Measurements from ENCODE around the gene ZFPM1.
"Not testable (repeated sequence)": the region's sequence is repeated elsewhere in the genome, so short reads cannot be mapped to it uniquely, and the experiment has no call there.

The ZFPM1 gene

GRCh38 chr16:88453217-88453531 lies at the start of gene ZFPM1:
Gene ZFPM1 (plus strand): TSS chr16:88453280. CDS start chr16:88453639, 359 bp downstream.
- DNase-seq, result no peak

- no peak for DNase-seq
Observed at GRCh38 chr16:88403794-88404581, 49.1 kb upstream of the ZFPM1 start.

GRCh38 chr16:88404769-88405168 lies 48.3 kb upstream of the ZFPM1 start:
- DNase-seq, result no peak

GRCh38 chr16:88405216-88406060 lies 47.6 kb upstream of the ZFPM1 start:
- no peak for DNase-seq

- DNase-seq, result no peak
Observed at GRCh38 chr16:88406096-88407041, 46.7 kb upstream of the ZFPM1 start.

- DNase-seq, result no peak
Observed at GRCh38 chr16:88407042-88407420, 46.0 kb upstream of the ZFPM1 start.

- DNase-seq, result no peak
Observed at GRCh38 chr16:88407807-88408206, 45.3 kb upstream of the ZFPM1 start.

- DNase-seq, result no peak
Observed at GRCh38 chr16:88408561-88409142, 44.4 kb upstream of the ZFPM1 start.

- no peak for DNase-seq
Observed at GRCh38 chr16:88409296-88410065, 43.6 kb upstream of the ZFPM1 start.

- DNase-seq, result not testable (repeated sequence)
Observed at GRCh38 chr16:88410297-88410968, 42.6 kb upstream of the ZFPM1 start.

- no peak for DNase-seq
Observed at GRCh38 chr16:88411951-88412576, 41.0 kb upstream of the ZFPM1 start.

- DNase-seq, result no peak
Observed at GRCh38 chr16:88412766-88413165, 40.3 kb upstream of the ZFPM1 start.

- no peak for DNase-seq
Observed at GRCh38 chr16:88413231-88413630, 39.8 kb upstream of the ZFPM1 start.

- DNase-seq, result no peak
Observed at GRCh38 chr16:88413631-88414030, 39.4 kb upstream of the ZFPM1 start.

- no peak for DNase-seq
Observed at GRCh38 chr16:88414521-88415380, 38.3 kb upstream of the ZFPM1 start.

GRCh38 chr16:88415381-88415705 lies 37.7 kb upstream of the ZFPM1 start:
- no peak for DNase-seq

- no peak for DNase-seq
Observed at GRCh38 chr16:88415713-88416323, 37.3 kb upstream of the ZFPM1 start.

GRCh38 chr16:88416686-88417085 lies 36.4 kb upstream of the ZFPM1 start:
- DNase-seq, result no peak

GRCh38 chr16:88417684-88418476 lies 35.2 kb upstream of the ZFPM1 start:
- DNase-seq, result no peak
